ENCODE results near the gene NALCN.

NALCN gene

GRCh38 chr13:101271681-101272245 is 144.5 kb downstream of the NALCN start:
- DNase-seq: no peak

GRCh38 chr13:101267656-101268055 is 148.7 kb downstream of the NALCN start:
- no peak for DNase-seq

GRCh38 chr13:101265934-101266333 is 150.4 kb downstream of the NALCN start:
- no peak for DNase-seq

- no peak for DNase-seq
Measured at GRCh38 chr13:101264931-101265330, 151.4 kb downstream of the NALCN start.

- DNase-seq: no peak
Measured at GRCh38 chr13:101262306-101262705, 154.0 kb downstream of the NALCN start.

GRCh38 chr13:101258509-101258908 is 157.8 kb downstream of the NALCN start:
- no peak for DNase-seq

GRCh38 chr13:101258071-101258470 is 158.2 kb downstream of the NALCN start:
- no peak for DNase-seq

- DNase-seq: no peak
Measured at GRCh38 chr13:101248739-101249514, 167.4 kb downstream of the NALCN start.

GRCh38 chr13:101242720-101243119 is 173.6 kb downstream of the NALCN start:
- DNase-seq: no peak

GRCh38 chr13:101238555-101238954 is 177.8 kb downstream of the NALCN start:
- DNase-seq: no peak

- DNase-seq: no peak
Measured at GRCh38 chr13:101231751-101232428, 184.4 kb downstream of the NALCN start.

GRCh38 chr13:101230271-101230890 is 185.9 kb downstream of the NALCN start:
- no peak for DNase-seq

- DNase-seq: no peak
Measured at GRCh38 chr13:101219609-101220265, 196.6 kb downstream of the NALCN start.

GRCh38 chr13:101218484-101218883 is 197.8 kb downstream of the NALCN start:
- no peak for DNase-seq

- DNase-seq: no peak
Measured at GRCh38 chr13:101217086-101217485, 199.2 kb downstream of the NALCN start.

- DNase-seq: no peak
Measured at GRCh38 chr13:101211261-101211660, 205.0 kb downstream of the NALCN start.

- no peak for DNase-seq
Measured at GRCh38 chr13:101210774-101211173, 205.5 kb downstream of the NALCN start.

GRCh38 chr13:101209206-101209893 is 207.0 kb downstream of the NALCN start:
- DNase-seq: no peak

- no peak for DNase-seq
Measured at GRCh38 chr13:101205408-101205807, 210.9 kb downstream of the NALCN start.

- DNase-seq: no peak
Measured at GRCh38 chr13:101204270-101205020, 211.9 kb downstream of the NALCN start.

- no peak for DNase-seq
Measured at GRCh38 chr13:101202590-101202989, 213.7 kb downstream of the NALCN start.

- DNase-seq: no peak
Measured at GRCh38 chr13:101190976-101191375, 225.3 kb downstream of the NALCN start.

All from NCI-H1048 (cell line).